Uterus (tissue), 2 donors: ENCODE data around the gene SLC39A1.

ENCODE experiments used
- CTCF ChIP-seq, 4 experiments: fragments of 200-600 bp in 2 of 4; fragments of 450-650 bp in 2 of 4; sonication (generic) in 2 of 4; IDR thresholded peaks; one replicate each; pipeline ENCODE4 v1.5.1; 2016 to 2019; ENCODE audit warnings: antibody characterized with exemption in 4 of 4, mild to moderate bottlenecking in 2 of 4, moderate library complexity in 1 of 4
- POLR2A ChIP-seq, 2 donors: fragments of 450-650 bp; IDR thresholded peaks; one replicate each; pipeline ENCODE4 v1.6.1; 2016; ENCODE audit warnings: antibody characterized with exemption in 2 of 2, mild to moderate bottlenecking in 1 of 2, moderate library complexity in 1 of 2

- TF ChIP-seq POLR2A (IDR thresholded peaks at IDR 0.05), result no peak
- no peak for TF ChIP-seq CTCF (IDR thresholded peaks at IDR 0.05)
These were observed 35.1 kb downstream of the SLC39A1 start for GRCh38 chr1:153928245-153928644.
